DOHH2 (cell line): ENCODE measurements around the gene PLCL1.

Source experiments
- CTCF ChIP-seq: fragments of 200-600 bp; sonication (generic); IDR thresholded peaks from one replicate; pipeline ENCODE4 v1.5.1; 2014; ENCODE audit warnings: antibody characterized with exemption, mild to moderate bottlenecking, low read depth, low read length; ENCODE audit not compliant: poor library complexity, severe bottlenecking
- EZH2phosphoT487 ChIP-seq: fragments of 200-600 bp; sonication (generic); IDR thresholded peaks from 2 replicates; pipeline ENCODE4 v1.6.1; 2017; ENCODE audit warnings: borderline replicate concordance, mild to moderate bottlenecking, antibody characterized with exemption, low read length, moderate library complexity, mixed read lengths

- TF ChIP-seq CTCF (no peak), EZH2phosphoT487 (no peak)
Observed at GRCh38 chr2:198073253-198073652, 268.9 kb downstream of the PLCL1 start.
